GM21423 (cell line): ENCODE measurements around the gene PHOSPHO1.

Source experiments
- ATAC-seq: cut with Tn5 transposase; IDR thresholded peaks from one replicate; pipeline ENCODE4 v1.9.1; 2021; ENCODE audit warnings: mild to moderate bottlenecking, moderate library complexity; ENCODE audit not compliant: unreplicated experiment

PHOSPHO1 gene

DNA sequence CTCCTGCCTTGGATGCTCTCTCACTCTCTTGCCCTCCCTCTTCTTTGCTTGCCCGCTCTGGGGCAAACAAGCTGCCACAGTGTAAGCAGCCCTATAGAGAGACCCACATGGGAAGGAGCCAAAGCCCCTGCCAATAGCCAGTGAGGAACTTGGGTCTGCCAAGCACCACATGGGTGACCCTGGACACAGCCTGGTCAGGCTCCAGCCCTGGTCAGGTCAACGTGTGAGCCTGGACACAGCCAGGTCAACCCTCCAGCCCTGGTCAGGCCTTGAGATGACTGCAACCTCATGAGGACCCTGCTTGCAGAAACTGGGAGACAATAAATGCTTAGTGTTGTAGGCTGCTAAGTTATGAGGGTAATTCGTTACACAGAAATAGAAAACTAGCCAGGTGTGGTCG lies 14.3 kb upstream of the PHOSPHO1 start:
- ATAC-seq, result no peak

DNA sequence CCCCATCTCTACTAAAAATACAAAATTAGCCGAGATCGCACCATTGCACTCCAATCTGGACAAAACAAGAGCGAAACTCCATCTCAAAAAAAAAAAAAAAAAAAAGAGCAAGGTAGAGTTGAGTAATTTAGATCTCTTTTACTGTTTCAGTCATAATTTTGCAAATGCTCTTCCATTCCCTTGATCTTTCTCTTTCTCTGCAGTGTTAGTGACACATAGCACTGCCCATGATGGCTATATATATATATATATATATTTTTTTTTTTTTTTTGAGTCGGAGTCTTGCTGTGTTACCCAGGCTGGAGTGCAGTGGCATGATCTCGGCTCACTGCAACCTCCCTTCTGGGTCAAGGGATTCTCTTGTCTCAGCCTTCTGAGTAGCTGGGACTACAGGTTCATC lies 12.2 kb upstream of the PHOSPHO1 start:
- no peak for ATAC-seq

DNA sequence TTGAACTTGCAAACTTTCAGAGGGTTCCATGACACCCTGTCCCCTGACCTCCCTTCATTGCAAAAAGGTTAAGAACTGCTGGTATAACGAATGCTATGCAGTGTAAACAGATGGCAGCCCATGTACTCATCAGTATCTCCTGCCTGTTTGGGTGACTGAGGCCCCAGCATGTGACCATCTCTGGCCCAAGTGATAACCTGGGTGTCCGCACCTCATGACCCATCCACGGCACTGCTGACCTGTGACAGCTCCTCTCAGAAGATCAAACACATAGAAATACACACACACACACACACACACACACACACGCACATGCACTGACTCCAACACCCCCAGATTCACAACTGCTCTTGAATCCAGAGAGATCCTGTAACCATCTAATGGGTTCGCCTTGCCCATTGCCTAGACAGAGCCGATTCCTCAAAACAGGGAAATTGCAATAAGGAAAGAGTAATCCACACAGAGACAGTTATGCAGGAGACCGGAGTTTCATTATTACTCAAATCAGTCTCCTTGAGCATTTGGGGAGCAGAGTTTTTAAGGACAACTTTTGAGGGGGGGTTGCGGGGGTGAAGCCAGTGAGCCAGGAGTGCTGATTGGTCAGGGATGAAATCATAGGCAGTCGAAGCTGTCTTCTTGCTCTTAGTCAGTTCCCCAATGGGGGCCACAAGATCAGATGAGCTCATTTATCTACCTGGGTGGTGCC lies 11.3 kb upstream of the PHOSPHO1 start:
- ATAC-seq, result no peak

DNA sequence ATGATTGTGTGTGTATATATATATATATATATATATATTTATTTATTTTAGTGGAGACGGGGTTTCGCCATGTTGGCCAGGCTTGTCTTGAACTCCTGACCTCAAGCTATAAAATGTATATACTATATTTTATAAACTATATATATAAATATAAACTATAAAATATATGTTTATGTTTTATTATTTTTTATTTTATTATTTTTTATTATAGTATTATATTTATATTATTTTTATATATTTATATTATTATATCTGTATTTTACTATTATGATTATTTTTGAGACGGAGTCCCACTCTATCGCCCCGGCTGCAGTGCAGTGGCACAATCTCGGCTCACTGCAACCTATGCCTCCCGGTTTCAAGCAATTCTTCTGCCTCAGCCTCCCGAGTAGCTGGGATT lies 10.5 kb upstream of the PHOSPHO1 start:
- no peak for ATAC-seq

DNA sequence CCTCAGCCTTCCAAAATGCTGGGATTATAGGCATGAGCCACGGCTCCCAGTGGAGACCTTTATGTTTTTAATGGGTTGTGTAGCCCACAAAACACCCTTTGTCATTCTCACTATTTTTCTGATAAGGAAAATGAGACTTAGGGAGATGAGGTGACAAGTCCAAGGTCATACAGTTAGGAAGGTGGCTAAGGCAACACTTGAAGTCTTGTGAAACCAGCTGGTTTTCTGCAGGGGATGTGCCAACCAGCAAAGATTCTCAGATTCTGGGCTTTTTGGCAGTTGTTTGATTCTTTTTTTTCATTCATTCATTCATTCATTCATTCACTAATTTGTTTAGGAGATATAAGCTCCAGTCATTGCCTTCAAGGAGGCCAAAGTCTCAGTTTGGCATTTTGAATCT lies 10.0 kb upstream of the PHOSPHO1 start:
- ATAC-seq, result no peak

DNA sequence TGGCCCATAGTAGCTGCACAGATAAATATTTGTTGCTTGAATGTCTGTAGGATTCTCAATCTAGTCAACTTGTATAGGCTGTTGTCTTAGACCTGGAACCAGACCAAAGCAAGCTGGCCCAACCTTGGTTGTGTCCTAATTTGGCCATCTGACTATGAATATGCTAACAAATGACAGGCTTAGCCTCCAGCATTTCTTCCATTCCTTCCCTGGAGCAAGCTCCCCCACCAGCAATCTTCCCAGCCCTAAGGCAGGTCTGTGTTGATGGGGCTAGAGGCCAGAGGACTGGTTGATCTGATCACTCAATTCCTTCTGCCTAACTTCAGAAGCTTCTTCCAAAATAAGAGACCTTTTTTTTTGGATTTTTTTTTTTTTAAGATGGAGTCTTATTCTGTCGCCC lies 9.4 kb upstream of the PHOSPHO1 start:
- no peak for ATAC-seq

DNA sequence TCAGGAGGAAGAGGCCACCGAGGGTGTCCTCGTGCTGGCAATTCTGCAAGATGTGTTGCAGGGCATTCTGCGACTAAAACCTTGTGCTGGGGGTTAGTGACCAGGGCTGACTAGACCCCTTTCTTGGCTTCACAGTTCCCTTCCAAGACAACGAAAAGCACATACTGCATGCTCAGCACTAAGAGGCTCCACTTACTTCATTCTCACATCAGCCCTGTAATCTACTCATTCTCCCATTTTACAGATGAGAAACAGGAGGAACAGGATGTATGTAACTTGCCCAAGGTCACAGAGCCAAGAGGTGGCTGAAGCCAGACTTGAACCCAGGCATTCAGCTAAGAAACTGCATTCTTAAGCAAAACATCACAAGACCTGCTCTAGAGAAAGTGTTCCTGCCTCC lies 5.3 kb upstream of the PHOSPHO1 start:
- no peak for ATAC-seq

DNA sequence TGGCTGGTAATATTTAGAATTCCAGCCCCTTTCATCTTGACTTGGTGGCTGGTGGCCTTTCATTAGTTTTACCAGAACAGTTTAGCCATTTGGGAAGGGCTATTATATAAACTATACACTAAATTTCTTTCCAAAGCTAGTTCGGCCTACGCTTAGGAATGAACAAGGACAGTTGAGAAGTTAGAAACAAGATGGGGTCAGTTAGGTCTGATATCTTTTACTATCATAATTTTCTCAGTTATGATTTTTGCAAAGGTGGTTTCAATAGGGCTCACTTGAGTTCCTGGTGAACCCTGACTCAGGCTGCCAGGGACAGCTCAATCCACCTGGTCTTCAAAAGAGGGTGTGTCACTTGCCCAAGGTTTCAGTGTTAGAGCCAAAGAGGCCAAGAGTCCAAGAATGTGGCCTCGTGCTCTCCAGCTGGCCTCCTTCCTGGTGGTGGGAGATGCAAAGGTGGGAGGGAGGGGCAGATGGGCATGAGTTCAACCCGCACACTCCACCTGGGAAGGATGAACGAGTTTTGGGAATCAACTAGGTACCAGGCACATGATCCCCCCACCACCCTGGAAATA lies 4.0 kb upstream of the PHOSPHO1 start:
- ATAC-seq, result no peak

DNA sequence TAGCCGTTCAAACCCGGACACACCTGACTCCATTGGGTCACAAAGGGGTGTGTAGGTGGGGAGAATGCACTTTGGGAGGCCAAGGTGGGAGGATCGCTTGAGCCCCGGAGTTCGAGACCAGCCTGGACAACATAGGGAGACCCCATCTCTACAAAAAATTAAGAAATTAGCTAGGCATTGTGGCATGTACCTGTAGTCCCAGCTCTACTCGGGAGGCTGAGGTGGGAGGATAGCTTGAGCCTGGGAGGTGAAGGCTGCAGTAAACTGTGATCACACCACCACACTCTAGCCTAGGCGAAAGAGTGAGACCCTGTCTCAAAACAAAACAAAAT lies 942 bp upstream of the PHOSPHO1 start:
- no peak for ATAC-seq

DNA sequence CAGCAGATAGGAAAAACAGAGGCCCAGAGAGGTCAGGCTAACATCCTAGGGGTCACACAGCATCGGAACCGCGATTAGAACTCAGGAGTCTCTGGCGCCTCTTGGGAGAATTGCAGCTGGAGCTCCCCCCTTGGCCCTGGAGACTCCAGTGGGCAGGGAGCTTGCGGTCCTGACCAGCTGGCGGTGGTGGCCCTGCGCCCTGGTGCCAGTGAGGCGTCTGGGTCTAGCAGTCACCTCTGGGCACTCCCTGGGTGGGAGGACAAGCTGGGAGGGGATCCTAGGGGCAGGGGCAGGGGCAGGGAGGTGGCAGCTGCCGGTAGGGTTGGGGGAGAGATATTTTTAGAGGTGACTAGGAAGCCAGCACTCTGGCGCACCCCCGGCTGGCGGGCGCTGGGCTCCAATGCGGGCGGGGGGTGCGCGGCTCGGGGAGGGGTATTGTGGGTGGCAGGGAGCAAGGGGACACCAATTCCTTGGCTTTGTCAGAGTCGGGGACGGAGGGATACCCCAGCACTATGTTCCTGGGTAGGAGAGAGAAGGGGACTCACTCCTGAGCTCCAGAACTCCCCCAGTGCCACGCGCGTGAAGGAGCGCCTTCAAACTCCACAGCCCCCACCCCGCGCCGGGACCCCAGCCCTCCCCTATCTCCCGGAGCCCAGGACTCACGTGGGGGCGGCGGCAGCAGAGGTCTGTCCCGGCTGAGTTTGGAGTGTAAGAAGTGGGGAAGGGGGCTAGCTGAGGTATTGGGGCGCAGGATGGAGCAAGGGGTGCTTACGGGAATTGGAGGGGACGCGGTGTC lies 584 bp downstream of the PHOSPHO1 start:
- no peak for ATAC-seq

DNA sequence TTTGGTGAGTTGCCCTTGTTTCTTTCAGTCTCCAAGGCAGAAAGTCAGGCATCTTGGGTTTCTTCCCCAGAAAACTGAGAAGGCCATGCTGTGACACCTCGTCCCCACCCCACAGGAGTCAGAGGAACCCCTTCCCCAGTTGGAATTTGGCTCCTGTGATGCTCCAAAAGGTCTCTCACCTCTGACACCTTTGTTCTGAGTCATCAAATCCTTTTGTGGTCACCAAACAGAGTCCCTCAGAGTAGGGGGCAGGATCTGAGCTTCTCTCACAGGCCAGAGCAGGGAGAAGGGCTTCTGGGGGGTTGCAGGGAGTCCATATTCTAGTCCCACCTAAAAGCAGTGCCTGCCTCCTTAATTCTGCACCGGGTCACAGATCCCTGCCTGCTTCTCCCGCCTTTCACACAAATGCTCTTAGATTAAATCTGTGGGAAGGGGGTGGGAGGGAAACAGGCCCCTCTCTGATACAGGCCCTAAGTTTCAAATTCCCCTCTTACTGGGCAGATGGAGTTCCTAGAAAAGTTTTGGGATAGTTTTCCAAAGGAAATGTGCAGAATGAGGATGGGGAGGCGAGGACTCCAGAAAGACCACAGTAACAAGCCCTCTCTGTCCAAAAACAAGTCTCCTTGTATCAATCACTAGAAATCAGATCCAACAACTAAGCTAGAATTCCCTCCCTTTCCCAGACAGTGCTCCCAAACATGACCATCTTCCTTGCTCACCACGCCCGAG lies 1.3 kb downstream of the PHOSPHO1 start:
- ATAC-seq, result no peak

DNA sequence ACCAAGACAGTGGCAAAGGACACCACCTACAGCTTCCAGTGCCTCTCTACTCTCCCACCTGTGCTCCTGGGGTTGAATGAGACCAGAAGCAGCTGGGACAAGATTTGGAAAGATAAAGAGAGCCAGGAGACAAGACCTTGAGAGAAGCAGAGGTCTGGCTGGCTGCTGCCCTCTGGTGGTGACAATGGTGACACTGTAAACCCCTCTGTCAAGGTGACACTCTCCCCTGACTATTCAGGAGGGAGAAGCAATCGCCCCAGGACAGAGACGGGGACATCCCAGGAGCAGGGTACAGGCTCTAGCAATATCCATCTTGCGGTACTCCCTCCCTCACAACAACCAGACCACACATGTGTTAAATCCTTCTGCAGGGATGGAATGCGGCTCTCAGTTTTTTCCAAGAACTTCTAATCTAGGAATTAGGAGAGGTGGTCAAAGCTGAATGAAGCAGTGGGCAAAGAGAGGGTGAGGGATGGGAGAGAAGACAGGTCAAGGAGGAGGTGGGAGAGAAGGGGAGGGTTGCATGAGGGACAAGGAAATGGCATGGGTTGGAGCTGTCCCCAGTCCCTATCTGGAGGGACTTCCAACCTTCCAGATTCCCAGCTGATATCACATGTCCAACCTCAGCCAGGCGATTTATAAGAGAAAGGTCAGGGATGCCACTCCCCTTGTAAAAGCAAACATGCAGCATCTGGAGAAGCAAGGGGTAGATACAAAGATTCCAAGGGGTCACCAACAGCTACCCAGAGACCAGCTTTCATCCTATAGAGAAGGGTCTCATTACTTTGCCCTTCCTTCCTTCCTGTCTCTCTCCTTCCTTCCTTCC lies 2.9 kb downstream of the PHOSPHO1 start:
- no peak for ATAC-seq

DNA sequence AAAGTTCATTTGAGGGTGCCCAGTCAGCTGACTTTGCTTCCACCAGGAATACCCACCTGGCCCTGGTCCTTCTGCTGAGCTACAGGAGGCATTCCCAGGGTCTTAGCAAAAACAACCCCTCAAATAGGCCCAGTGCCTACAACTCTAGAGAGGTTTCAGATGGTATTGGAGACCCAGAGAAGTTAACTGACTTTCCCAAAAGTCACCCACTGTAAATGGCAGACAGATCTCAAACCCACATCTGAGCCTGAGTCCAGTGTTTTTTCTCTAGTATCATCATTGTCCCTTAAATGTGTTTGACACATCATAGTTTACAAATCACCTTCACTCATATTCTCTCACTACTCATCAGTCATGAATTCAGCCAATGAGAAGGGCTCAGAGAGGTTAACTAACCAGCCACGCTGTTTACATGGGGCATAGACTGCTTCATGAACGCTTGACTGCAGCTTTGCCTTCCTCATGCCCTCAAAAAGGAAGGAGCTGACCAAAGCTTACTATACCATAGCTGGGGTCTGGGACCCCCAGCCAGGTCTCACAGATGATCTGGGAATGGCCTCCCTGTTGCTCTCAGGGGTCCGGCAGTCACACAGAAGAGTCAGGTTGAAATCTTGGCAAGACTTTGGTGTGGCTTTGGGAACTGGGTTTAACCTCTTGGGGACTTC lies 3.7 kb downstream of the PHOSPHO1 start:
- ATAC-seq, result no peak

DNA sequence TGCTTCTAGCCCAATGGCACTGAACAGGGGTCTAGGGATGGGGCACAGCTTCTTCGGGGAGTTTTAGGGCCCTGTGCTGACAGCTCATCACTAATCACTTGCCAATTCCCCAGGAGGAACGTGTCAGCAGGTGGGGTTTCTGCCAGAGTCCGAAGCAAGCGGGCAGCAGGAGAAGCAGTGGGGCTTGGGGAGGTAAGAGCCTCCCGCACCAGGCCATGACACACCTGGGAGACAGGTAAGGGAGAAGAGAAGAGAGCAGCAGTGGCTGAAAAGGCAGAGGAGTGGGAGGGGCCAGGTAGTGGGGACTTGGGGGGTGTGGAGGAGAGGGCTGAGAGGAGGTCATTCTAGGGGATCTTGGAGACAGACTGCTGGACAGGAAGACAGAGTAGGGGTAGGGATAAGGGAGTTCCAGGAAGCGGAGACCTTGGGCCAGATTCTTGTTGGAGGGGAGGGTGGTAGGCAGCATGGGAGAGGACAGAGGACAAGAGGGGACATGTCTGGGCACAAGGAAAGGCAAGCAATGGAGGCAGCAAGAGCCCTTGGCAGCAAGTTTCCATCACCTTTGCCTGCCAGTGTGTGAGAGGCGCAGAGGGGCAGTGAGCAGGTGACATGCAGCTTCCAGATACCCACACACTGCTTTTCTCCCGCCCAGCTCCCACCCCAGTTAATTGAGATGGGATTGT lies 4.9 kb downstream of the PHOSPHO1 start:
- no peak for ATAC-seq

DNA sequence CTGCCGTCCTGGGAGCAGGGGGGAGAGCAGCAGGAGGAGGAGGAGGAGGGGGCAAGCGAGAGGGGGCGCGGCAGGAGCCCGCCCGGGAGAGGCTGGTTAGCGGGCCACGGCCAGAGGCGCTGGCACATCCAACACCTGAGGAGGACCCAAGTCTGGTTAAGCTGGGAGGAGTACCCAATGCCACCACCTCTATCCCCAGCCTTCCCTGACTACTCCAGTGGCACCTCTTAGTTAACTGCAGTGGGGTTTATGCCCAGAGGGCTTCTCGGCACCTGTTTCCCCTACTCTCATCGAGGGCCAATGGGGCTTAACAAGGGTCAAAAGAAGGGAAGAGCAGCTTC lies 5.6 kb downstream of the PHOSPHO1 start:
- ATAC-seq, result no peak

DNA sequence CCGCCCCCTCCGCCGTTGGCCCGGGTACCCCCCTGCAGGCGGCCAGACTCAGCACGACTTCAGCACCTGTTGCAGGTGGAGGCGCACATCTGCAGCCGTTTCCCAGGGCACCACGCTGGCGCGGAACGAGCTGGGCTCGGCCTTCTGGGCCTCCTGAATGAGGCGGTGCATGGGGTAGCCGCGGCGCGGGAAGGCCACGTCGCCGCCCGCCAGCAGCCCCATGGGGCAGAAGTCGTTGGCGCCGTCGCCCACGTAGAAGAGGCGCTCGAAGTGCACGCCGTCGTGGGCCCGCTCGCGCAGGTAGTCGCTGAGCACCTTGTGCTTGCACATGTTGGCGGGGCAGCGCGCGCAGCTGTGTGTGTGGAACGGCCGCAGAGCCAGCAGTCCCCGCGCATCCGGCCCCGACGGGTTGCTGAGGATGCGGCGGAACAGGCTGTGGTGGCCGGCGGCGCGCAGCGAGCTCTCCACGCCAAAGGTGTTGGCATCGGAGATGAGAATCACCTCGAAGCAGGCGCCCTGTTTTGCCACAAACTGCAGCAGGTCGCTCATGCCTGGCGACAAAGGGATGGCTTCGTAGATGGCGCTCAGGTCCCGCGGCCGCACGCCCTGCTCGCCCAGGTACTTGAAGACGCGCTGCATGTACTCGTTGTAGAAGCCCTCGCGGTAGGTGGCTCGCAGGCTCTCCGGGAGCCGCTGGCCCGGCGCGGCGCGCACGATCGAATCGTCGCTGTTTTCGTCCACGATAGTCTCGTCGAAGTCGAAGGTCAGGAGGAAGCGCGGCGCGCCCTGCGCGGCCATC lies 6.2 kb downstream of the PHOSPHO1 start:
- ATAC-seq, result no peak

DNA sequence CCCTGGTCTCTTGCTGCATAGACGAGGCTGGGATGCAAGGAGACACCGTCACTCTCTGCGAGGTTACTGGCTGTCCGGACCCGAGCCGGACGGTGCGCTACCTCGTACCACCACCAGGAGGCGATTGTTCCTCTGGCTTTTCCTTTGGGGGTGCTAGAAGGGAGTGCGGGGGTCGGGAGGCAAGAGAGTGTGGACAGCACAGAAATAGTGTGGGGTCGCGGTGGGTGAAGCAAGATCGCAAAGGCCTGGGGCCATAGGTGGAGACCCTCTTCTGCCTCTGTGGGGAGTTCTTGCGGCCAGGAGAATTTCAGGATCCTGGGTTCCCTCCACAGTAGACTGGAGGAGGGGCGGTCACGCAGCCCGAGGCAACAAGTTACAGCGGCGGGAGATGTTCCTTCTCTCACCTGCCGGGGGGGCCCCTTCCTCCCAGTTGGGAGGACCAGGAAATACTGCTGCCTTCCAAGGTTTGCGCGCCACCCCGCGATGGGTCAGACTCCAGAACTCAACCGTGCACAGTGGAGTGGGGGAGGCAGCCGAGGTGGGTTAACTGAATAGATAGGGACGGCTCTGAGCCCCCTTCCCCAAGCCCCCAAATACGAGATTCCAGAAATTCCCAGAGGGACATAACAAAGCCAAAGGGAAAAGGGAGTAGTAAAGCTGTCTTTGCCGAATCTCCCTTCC lies 6.9 kb downstream of the PHOSPHO1 start:
- ATAC-seq, result no peak

DNA sequence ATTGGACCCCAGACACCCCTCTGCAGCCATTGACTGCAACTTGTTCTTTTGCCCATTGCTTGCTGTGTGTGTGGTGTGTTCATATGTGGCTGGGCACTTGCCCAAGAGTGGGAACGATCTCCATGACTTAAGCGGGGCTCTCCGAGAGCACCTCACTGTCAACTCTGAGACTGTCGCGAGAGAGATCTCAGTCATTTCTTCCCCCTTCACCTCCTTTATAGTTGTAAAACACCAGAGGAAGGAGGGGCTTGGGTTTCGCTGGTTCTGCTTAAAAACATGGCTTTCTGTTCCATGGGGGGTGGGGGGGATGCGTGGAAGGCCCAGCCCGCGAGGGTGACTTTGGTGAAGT lies 7.4 kb downstream of the PHOSPHO1 start:
- ATAC-seq, result no peak

DNA sequence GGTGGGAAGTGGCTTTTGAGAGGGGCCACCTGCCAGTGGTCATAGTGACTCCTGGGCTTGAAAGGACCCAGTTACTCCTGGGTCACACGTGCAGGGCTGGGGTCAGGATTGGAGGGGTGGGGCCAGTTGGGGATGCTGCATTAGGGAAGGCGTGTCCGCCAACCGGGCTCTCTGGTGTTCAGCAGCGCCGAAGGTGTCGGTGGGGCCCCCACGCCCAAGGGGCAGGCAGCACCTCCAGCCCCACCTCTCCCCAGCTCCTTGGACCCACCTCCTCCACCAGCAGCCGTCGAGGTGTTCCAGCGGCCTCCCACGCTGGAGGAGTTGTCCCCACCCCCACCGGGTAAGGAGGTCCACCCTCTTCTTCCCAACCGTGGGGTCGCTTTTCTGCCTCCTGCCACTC lies 10.6 kb downstream of the PHOSPHO1 start:
- ATAC-seq, result no peak
